A549 treated with CpdA at 1 μM for 4 hours (cell line): ENCODE results near the gene PDCD7. TPM values are rescaled to one million over a fixed set of nuclear protein-coding genes. Genes with fewer than 3 reads are reported as not detected.

Experiments used
- total RNA-seq: library from RNA; stranded (reverse); fragments of 200-300 nt; extraction: Qiagen RNA extraction; gene quantifications from 5 replicates; pipeline ENCODE4 v1.2.3, GENCODE V29; 2022; ENCODE audit warnings: low read depth

PDCD7 gene, protein sequence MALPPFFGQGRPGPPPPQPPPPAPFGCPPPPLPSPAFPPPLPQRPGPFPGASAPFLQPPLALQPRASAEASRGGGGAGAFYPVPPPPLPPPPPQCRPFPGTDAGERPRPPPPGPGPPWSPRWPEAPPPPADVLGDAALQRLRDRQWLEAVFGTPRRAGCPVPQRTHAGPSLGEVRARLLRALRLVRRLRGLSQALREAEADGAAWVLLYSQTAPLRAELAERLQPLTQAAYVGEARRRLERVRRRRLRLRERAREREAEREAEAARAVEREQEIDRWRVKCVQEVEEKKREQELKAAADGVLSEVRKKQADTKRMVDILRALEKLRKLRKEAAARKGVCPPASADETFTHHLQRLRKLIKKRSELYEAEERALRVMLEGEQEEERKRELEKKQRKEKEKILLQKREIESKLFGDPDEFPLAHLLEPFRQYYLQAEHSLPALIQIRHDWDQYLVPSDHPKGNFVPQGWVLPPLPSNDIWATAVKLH
- 25.7 to 29.9 TPM (median 26.4 TPM) in 5 replicates for total RNA-seq

GRCh38 chr15:65133548-65134200 lies at the start of gene PDCD7:
TSS of gene PDCD7 (minus strand) at chr15:65133808. CDS start at chr15:65133781, 27 bp downstream.

DNA sequence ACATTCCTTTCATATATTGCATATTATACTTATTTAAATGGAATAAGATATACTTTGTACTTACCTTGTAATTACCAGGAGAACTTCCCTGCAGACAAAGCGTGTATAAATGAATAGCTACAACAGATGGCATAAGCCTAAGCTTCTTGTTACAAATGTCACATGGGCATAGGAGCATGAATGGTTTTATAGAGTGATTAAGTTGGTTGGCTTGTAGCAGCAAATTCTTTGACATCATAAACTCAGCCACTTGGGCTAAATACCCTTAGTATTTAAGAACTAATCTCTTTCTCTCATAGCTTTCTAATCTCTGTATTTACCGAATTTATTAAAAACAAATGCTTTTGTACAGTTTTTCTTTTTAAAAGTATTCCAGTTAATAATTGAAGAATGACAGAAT lies 18.5 kb downstream of the PDCD7 start, which contains the start of gene UBAP1L:
Gene UBAP1L, minus strand, starts transcription at position 115 of the 400 bp plus-strand sequence. CDS start 8,985 bp downstream, outside the sequence.

GRCh38 chr15:65076486-65077290 lies 56.9 kb downstream of the PDCD7 start, which contains the start of gene KBTBD13:
TSS of gene KBTBD13 (plus strand) at chr15:65076746. CDS start at chr15:65076816, 70 bp downstream.

GRCh38 chr15:65067645-65068402 lies 65.8 kb downstream of the PDCD7 start, which contains the start of gene RASL12:
TSS of gene RASL12 (minus strand) at chr15:65067991. CDS start at chr15:65067835, 156 bp downstream.

Other genes with a start within 250 kb of the PDCD7 start
- 1.5 to 1.9 TPM (median 1.8 TPM) in 5 replicates for gene ANKDD1A, start 221.9 kb downstream of the PDCD7 start, total RNA-seq
- 110 to 132 TPM (median 123 TPM) in 5 replicates for gene SPG21, start 143.9 kb downstream of the PDCD7 start, total RNA-seq
- 23.6 to 29.5 TPM (median 27.4 TPM) in 5 replicates for gene MTFMT, start 104.2 kb downstream of the PDCD7 start, total RNA-seq
- 10.3 to 14.3 TPM (median 12.6 TPM) in 5 replicates for gene SLC51B, start 88.4 kb downstream of the PDCD7 start, total RNA-seq
- gene RASL12, start 65.8 kb downstream of the PDCD7 start, total RNA-seq: 0.09 to 0.16 TPM (median 0.11 TPM) in 4 of 5 replicates, not detected in the other
- not detected in 5 replicates for gene KBTBD13, start 57.1 kb downstream of the PDCD7 start, total RNA-seq
- 0.59 to 1.3 TPM (median 0.87 TPM) in 5 replicates for gene UBAP1L, start 18.6 kb downstream of the PDCD7 start, total RNA-seq
- 35.8 to 67.3 TPM (median 45.5 TPM) in 5 replicates for gene CLPX, start 51.5 kb upstream of the PDCD7 start, total RNA-seq
- gene CILP, start 77.7 kb upstream of the PDCD7 start, total RNA-seq: 0.03 to 0.06 TPM (median 0.04 TPM) in 4 of 5 replicates, not detected in the other
- gene PARP16, start 153.1 kb upstream of the PDCD7 start, total RNA-seq: 9.1 to 11.3 TPM (median 10.5 TPM) in 5 replicates
- not detected in 5 replicates for gene RNU5A-1, start 162.2 kb upstream of the PDCD7 start, total RNA-seq
- not detected in 5 replicates for gene RNU5B-1, start 170.9 kb upstream of the PDCD7 start, total RNA-seq
- 0.07 to 0.09 TPM (median 0.08 TPM) in 5 replicates for gene IGDCC3, start 244.2 kb upstream of the PDCD7 start, total RNA-seq